Esophagus muscularis mucosa (tissue), 3 donors: Measurements from ENCODE around the gene XRCC3.

Experiments used
- POLR2A ChIP-seq: fragments of 450-650 bp; IDR thresholded peaks from one replicate; pipeline ENCODE4 v1.6.1; 2017; ENCODE audit warnings: antibody characterized with exemption, moderate library complexity, mild to moderate bottlenecking, low read depth
- POLR2AphosphoS5 ChIP-seq, 2 donors: sonication (generic); formaldehyde crosslinking; IDR thresholded peaks; one replicate each; pipeline ENCODE4 v1.6.1; 2017; ENCODE audit warnings: antibody characterized with exemption in 2 of 2
- TF ChIP-seq, protein P1 (sequence below), 3 experiments: fragments of 200-600 bp in 2 of 3; fragments of 450-650 bp in 1 of 3; sonication (generic) in 2 of 3; IDR thresholded peaks; one replicate each; pipeline ENCODE4 v1.5.1; 2017 to 2019; ENCODE audit warnings: antibody characterized with exemption in 3 of 3, mild to moderate bottlenecking in 2 of 3, moderate library complexity in 1 of 3

DNA sequence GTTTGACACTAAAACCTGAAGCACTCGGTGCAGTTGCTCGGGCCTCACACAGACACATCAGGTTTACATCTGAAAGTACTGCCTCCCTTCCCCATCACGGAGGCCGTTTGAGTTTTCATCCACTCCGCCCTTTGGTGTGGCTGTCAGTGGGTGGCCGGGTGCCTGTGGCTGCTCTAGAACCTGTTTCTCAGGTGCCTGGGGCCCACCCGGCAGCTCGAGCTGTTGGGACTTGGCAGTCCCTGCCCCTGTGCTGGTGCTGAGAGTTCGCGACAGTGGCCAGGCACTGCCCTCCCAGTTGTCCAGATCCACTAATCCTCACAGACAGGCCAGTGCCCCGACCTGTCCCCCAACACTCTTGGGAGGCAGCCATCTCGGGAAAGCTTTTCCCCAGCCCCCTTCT lies 22.4 kb downstream of the XRCC3 start:
- TF ChIP-seq, protein P1, sequence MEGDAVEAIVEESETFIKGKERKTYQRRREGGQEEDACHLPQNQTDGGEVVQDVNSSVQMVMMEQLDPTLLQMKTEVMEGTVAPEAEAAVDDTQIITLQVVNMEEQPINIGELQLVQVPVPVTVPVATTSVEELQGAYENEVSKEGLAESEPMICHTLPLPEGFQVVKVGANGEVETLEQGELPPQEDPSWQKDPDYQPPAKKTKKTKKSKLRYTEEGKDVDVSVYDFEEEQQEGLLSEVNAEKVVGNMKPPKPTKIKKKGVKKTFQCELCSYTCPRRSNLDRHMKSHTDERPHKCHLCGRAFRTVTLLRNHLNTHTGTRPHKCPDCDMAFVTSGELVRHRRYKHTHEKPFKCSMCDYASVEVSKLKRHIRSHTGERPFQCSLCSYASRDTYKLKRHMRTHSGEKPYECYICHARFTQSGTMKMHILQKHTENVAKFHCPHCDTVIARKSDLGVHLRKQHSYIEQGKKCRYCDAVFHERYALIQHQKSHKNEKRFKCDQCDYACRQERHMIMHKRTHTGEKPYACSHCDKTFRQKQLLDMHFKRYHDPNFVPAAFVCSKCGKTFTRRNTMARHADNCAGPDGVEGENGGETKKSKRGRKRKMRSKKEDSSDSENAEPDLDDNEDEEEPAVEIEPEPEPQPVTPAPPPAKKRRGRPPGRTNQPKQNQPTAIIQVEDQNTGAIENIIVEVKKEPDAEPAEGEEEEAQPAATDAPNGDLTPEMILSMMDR (IDR thresholded peaks at IDR 0.05), result no peak
- TF ChIP-seq POLR2A (no peak), POLR2AphosphoS5 (IDR thresholded peaks at IDR 0.05) (no peak)
